Activated naive CD4-positive, alpha-beta T cell treated with anti-CD3 and anti-CD28 coated beads, Interleukin-2, amount 10 ng/mL, durations not matched to agents 7 days and 5 days (primary cell): ENCODE measurements around the gene RMRP.
A peak's percentile ranks its signal among the peaks of the same experiment; 100 is the strongest.
"Not testable (repeated sequence)": the region's sequence is repeated elsewhere in the genome, so short reads cannot be mapped to it uniquely, and the experiment has no call there.

Source experiments
- CTCF ChIA-PET: fragments of 350-600 bp; sonication (Branson Sonifier 250); formaldehyde crosslinking; loops from one replicate; lab custom pipeline; 2021; ENCODE audit warnings: antibody characterized with exemption; lab: Charles Lee
- DNase-seq: peaks from one replicate; pipeline ENCODE4 v3.0.0-alpha.2; 2020
- H3K27ac Mint-ChIP-seq: one replicate; pipeline ENCODE4 v1.8.0; 2021; ENCODE audit warnings: mild to moderate bottlenecking, moderate library complexity, mixed read lengths
- H3K27me3 Mint-ChIP-seq: one replicate; pipeline ENCODE4 v1.8.0; 2021; ENCODE audit warnings: mild to moderate bottlenecking, mixed read lengths
- H3K36me3 Mint-ChIP-seq: one replicate; pipeline ENCODE4 v1.8.0; 2021; ENCODE audit warnings: mixed read lengths
- H3K4me1 Mint-ChIP-seq: one replicate; pipeline ENCODE4 v1.8.0; 2021; ENCODE audit warnings: mixed read lengths
- H3K4me3 Mint-ChIP-seq: one replicate; pipeline ENCODE4 v1.8.0; 2021; ENCODE audit warnings: mild to moderate bottlenecking, moderate library complexity, mixed read lengths
- H3K9me3 Mint-ChIP-seq: one replicate; pipeline ENCODE4 v1.8.0; 2021; ENCODE audit warnings: mixed read lengths

Gene RMRP

DNA sequence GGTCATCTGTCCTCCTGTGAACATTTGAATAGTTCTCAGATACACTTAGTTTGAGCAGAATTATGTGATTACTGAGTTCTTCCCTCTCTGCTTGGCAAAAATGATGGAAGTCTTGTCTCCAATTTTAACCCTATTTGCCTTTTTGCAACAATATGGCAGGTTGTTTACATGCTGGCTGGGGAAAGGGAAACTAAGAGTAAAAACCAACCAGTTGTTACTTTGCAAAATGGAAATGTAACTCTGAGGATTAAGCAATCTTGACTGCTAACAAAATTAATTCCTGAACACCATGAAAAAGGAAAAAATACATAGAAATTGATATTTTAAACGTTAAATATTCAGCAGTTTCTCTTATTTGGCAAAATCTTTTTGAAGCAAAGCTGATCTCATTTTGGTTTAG lies 18.2 kb downstream of the RMRP start:
- H3K9me3 Mint-ChIP-seq, result peaks cover 6% of the 10 kb centered on the region
- peak overlapping the region; percentile 23 for H3K4me3 Mint-ChIP-seq
- H3K27ac Mint-ChIP-seq, result peak overlapping the region; percentile 88
- no peak for DNase-seq
- H3K4me1 Mint-ChIP-seq, result peaks cover 69% of the 10 kb centered on the region
- H3K36me3 Mint-ChIP-seq, result peaks cover 29% of the 10 kb centered on the region
- CTCF ChIA-PET, result interaction anchor here (1.2 to 2.8 kb wide), 5 partner anchors 11 to 57 kb away, joined by 3 to 18 read pairs (median 4); partner anchors contain the start of genes CCDC107, RMRP and SIT1
- H3K27me3 Mint-ChIP-seq, result no peaks in the 10 kb centered on the region

DNA sequence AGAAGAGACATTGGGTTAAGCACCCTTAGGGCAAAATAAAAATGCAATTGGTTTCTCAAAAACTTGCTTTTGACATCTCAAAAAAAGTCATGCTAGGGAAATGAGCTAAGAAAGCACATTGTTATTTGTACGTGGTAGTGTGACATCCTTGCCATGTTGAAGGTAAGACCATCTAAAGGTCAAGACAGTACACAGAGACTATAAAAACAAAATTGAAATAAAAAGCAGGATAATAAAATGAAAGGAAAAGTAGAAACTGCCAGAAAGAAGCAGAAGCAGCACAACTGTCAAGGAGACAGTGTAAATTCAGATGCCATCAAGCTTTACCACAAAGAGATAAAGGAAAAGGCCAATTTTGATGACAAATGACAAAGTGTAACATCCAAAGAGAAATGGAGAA lies 18.6 kb downstream of the RMRP start:
- Mint-ChIP-seq H3K4me3 (peak overlapping the region; percentile 23), H3K36me3 (peaks cover 25% of the 10 kb centered on the region), H3K27ac (peak overlapping the region; percentile 88), H3K4me1 (peaks cover 64% of the 10 kb centered on the region)
- H3K9me3 Mint-ChIP-seq, H3K27me3 Mint-ChIP-seq, DNase-seq: not testable (repeated sequence)
- CTCF ChIA-PET, result interaction anchor here (1.0 to 2.8 kb wide), 5 partner anchors 10 to 57 kb away, joined by 3 to 18 read pairs (median 4); partner anchors contain the start of gene SIT1

DNA sequence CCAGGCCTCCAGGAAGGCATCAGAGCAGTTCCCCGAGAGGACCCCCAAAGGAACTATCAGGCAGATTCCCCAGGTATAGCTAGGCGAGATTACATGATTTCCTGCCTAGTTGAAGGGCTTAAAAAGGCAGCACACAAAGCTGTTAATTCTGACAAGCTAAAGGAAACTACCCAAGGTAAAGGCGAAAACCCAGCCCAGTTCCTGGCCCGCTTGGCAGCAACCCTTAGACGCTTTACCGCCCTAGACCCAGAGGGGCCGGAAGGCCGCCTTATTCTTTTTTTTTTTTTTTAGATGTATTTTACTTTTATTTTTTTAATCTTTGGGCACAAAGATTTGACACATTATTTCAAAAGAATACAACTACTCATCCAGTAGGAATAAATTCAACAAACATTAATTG lies 19.1 kb downstream of the RMRP start:
- peak; percentile 59 for DNase-seq
- H3K9me3 Mint-ChIP-seq, H3K27me3 Mint-ChIP-seq, H3K4me3 Mint-ChIP-seq: not testable (repeated sequence)
- Mint-ChIP-seq H3K27ac (peak overlapping the region; percentile 88), H3K4me1 (peaks cover 64% of the 10 kb centered on the region), H3K36me3 (peaks cover 24% of the 10 kb centered on the region)
- CTCF ChIA-PET, result interaction anchor here (1.0 to 2.8 kb wide), 5 partner anchors 9 to 58 kb away, joined by 3 to 18 read pairs (median 4); partner anchors contain the start of gene SIT1

DNA sequence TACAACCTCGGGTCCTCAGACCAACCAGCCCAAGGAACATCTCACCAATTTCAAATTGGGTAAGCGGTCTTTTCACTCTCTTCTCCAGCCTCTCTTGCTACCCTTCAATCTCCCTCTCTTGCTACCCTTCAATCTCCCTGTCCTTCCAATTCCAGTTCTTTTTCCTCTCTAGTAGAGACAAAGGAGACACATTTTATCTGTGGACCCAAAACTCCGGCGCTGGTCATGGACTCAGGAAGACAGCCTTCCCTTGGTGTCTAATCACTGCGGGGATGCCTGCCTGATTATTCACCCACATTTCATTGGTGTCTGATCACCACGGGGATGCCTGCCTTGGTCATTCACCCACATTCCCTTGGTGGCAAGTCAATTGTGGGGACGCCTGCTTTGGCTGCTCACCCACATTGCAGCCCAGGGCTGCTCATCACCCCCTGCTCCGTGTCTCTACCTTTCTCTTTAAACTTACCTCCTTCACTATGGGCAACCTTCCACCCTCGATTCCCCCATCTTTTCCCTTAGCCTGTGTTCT lies 20.3 kb downstream of the RMRP start:
- H3K27ac Mint-ChIP-seq, DNase-seq, CTCF ChIA-PET, H3K4me3 Mint-ChIP-seq, H3K27me3 Mint-ChIP-seq, H3K9me3 Mint-ChIP-seq: not testable (repeated sequence)
- Mint-ChIP-seq H3K36me3 (peaks cover 18% of the 10 kb centered on the region), H3K4me1 (peaks cover 59% of the 10 kb centered on the region)

DNA sequence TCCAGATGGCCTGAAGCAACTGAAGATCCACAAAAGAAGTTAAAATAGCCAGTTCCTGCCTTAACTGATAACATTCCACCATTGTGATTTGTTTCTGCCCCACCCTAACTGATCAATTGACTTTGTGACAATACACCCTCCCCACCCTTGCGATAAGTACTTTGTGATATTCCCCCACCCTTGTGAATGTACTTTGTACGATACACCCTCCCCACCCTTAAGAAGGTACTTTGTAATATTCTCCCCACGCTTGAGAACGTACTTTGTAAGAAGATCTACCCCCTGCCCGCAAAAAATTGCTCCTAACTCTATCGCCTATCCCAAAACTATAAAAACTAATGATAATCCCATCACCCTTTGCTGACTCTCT lies 21.0 kb downstream of the RMRP start:
- H3K27me3 Mint-ChIP-seq, DNase-seq, H3K4me3 Mint-ChIP-seq, CTCF ChIA-PET, H3K9me3 Mint-ChIP-seq: not testable (repeated sequence)
- peaks cover 58% of the 10 kb centered on the region for H3K4me1 Mint-ChIP-seq
- peak overlapping the region; percentile 1 for H3K27ac Mint-ChIP-seq
- H3K36me3 Mint-ChIP-seq, result peaks cover 17% of the 10 kb centered on the region

DNA sequence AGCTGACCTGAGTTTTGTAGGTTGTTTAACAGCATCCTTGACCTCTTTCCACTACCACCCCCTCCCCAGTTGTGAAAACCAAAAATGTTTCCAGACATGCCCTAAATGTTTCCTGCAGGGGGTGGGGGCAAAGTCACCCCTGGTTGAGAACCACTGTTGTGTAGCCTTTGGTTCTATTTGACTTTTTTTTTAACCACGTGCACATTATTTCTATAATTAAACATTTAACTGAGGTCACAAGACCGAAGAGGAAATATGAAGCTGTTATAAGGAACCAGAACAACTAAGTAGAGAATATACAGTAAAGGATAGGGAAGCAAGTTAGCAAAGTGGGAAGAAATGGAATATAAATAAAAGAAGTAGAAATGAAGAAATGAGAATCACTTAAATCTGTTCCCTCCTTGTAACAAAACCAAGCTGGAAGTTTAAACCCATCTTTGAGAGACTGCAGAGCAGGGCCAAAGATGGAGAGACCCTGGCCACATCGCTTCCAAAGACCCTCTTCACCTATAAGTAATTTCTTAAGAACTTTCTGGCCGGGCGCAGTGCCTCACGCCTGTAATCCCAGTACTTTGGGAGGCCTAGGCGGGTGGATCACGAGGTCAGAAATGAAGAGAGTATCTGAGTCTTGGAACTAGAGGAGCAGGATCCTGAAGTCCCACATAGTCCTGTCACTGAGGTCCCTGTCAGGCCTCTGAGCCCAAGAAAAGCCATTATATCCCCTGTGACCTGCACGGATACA lies 21.5 kb downstream of the RMRP start:
- Mint-ChIP-seq H3K27me3 (no peaks in the 10 kb centered on the region), H3K27ac (no peak overlapping the region), H3K9me3 (peaks cover 4% of the 10 kb centered on the region), H3K36me3 (peaks cover 12% of the 10 kb centered on the region), H3K4me1 (peaks cover 53% of the 10 kb centered on the region), H3K4me3 (no peak overlapping the region)
- CTCF ChIA-PET, result interaction anchor here (1.0 to 1.8 kb wide), 3 partner anchors 20 to 60 kb away, joined by 3 to 5 read pairs (median 3); no protein-coding TSS in a partner anchor
- DNase-seq, result no peak

DNA sequence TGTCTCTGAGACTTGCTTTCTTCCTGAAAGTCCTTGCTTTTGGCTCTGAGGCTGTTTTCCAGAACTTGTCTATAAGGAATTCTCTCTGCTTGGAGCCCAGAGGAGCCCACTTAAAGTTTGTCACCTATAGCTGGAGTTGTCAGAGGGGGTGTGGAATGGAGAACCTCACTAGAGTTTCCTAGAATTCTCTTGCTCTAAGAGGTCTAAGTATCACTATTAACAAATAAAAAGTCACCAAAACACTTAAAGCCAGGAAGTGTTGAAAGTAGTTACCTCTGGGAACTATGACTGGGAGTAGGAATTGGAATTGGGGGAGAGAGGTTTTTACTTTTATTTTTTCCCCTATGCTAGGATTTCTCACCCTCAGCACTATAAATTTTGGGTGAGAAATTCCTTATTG lies 22.1 kb downstream of the RMRP start:
- H3K4me3 Mint-ChIP-seq, result no peak overlapping the region
- CTCF ChIA-PET, result interaction anchor here (0.9 to 1.8 kb wide), 4 partner anchors 11 to 60 kb away, joined by 3 to 5 read pairs (median 4); no protein-coding TSS in a partner anchor

DNA sequence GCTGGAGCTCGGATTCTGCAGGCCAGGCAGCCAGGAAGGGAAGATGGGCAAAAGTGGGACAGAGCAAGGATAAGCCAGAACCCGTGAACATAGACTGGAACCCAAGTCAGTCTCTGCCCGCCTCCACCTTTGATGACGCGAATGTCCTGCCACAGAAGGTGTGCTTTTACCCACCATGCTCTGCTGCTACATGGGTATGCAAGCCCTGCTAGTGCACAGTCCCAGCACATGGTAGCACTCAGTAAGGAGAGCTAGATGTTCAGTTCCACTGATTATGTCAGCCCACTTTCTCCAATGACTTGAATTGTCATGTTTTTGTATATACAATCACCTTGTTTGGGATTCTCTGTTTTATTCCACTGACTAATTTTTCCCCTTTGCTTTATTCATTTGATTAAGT lies 28.2 kb downstream of the RMRP start:
- no peak overlapping the region for H3K4me3 Mint-ChIP-seq
- H3K9me3 Mint-ChIP-seq, result no peaks in the 10 kb centered on the region
- no peak overlapping the region for H3K27ac Mint-ChIP-seq
- H3K27me3 Mint-ChIP-seq, result peaks cover 4% of the 10 kb centered on the region
- H3K4me1 Mint-ChIP-seq, result no peaks in the 10 kb centered on the region
- CTCF ChIA-PET, result interaction anchor here (0.9 to 3.3 kb wide), 6 partner anchors 9 to 67 kb away, joined by 3 to 12 read pairs (median 5); no protein-coding TSS in a partner anchor
- no peaks in the 10 kb centered on the region for H3K36me3 Mint-ChIP-seq
- no peak for DNase-seq

More for the DNA sequence above, 22.1 kb downstream of the RMRP start:
- Mint-ChIP-seq H3K27me3 (no peaks in the 10 kb centered on the region), H3K4me1 (peaks cover 48% of the 10 kb centered on the region), H3K27ac (no peak overlapping the region), H3K36me3 (peaks cover 7% of the 10 kb centered on the region), H3K9me3 (peaks cover 4% of the 10 kb centered on the region)
- DNase-seq, result no peak

DNA sequence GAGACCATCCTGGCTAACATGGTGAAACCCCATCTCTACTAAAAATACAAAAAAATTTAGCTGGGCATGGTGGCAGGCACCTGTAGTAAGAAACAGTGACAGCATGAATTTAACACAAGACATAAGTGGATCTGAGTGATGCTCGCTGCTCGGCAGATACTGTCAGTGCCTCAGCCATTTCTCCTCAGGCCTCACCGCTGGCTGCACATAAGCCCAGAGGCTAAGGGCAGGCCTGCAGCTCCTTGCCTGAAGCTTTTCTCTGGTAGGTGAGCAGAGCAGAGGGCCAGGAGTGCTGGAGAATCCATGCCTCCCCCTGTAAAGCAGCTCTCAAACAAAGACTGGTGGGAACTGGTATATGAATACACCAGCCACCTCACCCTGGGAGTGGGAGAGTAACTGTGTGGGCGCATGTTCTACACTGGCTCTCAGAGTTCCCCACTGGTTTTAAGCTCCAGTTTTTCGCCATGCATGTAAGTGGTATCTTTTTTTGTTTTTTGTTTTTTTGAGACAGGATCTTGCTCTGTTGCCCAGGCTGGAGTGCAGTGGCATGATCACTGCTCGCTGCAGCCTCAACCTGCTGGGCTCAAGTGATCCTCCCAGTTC lies 29.3 kb downstream of the RMRP start:
- no peaks in the 10 kb centered on the region for H3K36me3 Mint-ChIP-seq
- no peaks in the 10 kb centered on the region for H3K4me1 Mint-ChIP-seq
- CTCF ChIA-PET, result interaction anchor here (0.6 to 3.3 kb wide), 8 partner anchors 12 to 68 kb away, joined by 3 to 12 read pairs (median 4); no protein-coding TSS in a partner anchor
- H3K4me3 Mint-ChIP-seq, result no peak overlapping the region
- H3K9me3 Mint-ChIP-seq, result no peaks in the 10 kb centered on the region
- H3K27ac Mint-ChIP-seq, result no peak overlapping the region
- no peak for DNase-seq
- peaks cover 4% of the 10 kb centered on the region for H3K27me3 Mint-ChIP-seq

DNA sequence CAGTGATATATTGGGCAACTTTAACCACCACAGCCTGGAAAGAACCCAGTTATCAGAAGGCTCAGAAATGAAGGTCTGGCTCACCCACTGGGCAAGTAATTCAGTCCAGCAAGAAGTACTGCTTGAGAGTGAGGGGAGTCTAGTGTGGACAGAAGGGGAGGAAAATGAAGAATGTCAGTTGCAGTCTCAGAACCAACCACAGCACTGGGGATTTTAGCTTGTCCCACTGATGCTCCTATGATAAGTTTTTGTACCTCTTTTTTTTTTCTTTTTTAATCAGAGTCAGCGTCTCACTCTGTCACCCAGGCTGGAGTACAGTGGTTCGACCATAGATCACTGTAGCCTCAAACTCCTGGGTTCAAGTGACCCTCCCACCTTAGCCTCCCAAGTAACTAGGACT lies 30.2 kb downstream of the RMRP start:
- CTCF ChIA-PET, result interaction anchor here (0.8 kb wide), 1 partner anchor 11 kb away, joined by 3 read pairs; no protein-coding TSS in a partner anchor
- Mint-ChIP-seq H3K4me3 (no peak overlapping the region), H3K4me1 (no peaks in the 10 kb centered on the region), H3K27ac (no peak overlapping the region), H3K27me3 (peaks cover 4% of the 10 kb centered on the region), H3K9me3 (no peaks in the 10 kb centered on the region), H3K36me3 (no peaks in the 10 kb centered on the region)
- no peak for DNase-seq

DNA sequence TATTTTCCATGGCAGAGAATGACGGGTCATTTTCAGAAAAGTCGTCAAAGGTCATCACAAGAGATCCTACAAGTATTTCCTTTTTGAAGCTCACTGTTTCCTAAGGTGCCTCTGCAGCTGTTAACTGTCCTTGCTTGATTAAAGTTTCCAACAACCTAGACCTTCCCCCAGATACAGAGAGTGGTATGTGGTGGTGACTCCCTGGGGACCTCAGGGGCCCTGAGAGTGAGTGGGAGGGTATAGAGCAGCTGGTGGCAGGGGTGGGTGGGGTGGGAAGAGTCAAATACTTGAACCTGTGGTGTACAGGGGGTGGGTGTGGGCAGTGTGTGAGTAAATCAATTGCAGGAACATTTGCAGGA lies 38.0 kb downstream of the RMRP start:
- Mint-ChIP-seq H3K36me3 (no peaks in the 10 kb centered on the region), H3K27ac (peak overlapping the region; percentile 77), H3K27me3 (peaks cover 12% of the 10 kb centered on the region), H3K4me1 (peaks cover 49% of the 10 kb centered on the region), H3K4me3 (no peak overlapping the region), H3K9me3 (no peaks in the 10 kb centered on the region)
- no peak for DNase-seq
- CTCF ChIA-PET, result interaction anchor here (0.6 to 7.0 kb wide), 8 partner anchors 9 to 135 kb away, joined by 3 to 81 read pairs (median 4); partner anchors contain the start of genes MSMP and SIT1

DNA sequence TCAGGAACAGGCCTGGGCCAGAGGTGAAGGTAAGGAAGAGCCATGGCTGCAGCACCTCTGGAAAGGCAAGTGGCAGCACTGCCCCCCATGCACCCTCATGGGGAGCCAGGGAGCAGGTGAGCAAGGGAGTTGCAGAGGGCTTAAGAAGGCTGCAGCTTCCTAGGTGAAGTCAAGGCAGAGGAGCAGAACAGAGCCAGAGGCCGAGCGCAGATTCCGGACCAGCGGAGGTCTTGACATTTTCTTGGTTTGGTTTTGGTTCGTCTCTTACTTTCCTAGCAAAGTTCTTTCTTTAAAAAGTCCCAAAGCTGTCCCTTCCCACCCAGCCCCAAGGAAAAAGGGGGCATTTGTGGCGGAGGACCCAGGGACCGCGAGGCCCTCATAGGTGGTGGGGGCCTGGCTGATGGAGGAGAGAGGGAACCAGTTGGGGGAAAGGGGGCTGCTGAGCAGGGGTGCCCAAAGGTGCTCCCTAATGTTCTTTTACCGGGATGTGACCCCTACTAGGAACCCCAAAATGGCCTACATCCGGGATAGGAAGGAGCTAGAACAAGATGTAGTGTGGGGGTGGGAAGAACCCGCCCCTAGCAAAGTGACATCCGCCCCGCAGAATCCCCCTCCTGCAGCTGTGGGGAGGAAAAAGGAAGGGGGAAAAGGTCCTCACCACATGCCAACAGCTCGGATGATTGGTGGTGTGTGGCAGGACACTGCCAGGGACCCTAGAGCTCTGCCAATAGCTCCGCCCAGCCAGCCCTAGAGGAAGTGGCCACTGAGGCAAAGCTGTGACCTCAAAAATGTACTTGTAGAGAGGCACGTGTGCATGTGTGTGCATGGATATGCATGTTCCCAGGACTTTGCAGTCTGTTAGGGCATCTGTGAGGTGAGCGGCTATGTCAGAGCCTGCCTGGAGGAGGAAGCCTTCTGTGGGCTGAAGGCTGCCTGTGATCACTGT lies 38.7 kb downstream of the RMRP start:
- H3K4me3 Mint-ChIP-seq, result peak overlapping the region; percentile 33
- H3K36me3 Mint-ChIP-seq, result no peaks in the 10 kb centered on the region
- CTCF ChIA-PET, result interaction anchor here (0.6 to 7.0 kb wide), 9 partner anchors 8 to 135 kb away, joined by 3 to 81 read pairs (median 4); partner anchors contain the start of genes MSMP and SIT1
- peak overlapping the region; percentile 77 for H3K27ac Mint-ChIP-seq
- H3K9me3 Mint-ChIP-seq, result no peaks in the 10 kb centered on the region
- peak; percentile 61 for DNase-seq
- peaks cover 17% of the 10 kb centered on the region for H3K27me3 Mint-ChIP-seq
- peaks cover 49% of the 10 kb centered on the region for H3K4me1 Mint-ChIP-seq

DNA sequence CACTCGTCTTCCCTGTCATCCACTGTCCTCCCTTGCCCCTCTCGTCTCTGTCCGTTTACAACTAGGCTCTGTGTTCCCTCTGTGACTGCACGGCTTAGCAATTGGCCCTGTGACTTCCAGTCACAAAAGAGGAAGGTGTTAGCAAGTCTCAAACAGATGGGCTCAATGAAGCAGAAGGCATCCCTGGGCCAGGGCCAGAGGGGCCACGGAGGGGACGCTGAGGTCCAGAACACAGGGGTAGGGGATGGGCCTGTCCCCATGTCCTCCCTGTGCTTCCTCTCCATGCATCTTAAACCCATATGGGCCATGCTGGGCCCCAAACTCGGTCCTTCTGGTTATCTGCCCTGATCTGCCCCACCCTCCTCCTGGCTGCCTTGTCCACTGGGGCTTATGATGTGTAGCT lies 39.5 kb downstream of the RMRP start, which contains the start of gene CD72:
TSS of gene CD72 (minus strand) at position 89 of the 403 bp plus-strand sequence. CDS start 110 bp downstream, outside the sequence.
- H3K4me3 Mint-ChIP-seq, result peak within 1 kb of the TSS; percentile 80
- H3K9me3 Mint-ChIP-seq, result no peaks in the 10 kb centered on the region
- H3K36me3 Mint-ChIP-seq, result no peaks in the 10 kb centered on the region
- CTCF ChIA-PET, result interaction anchor here (0.7 to 7.0 kb wide), 5 partner anchors 29 to 110 kb away, joined by 3 to 81 read pairs (median 11); partner anchors contain the start of genes CCDC107, RMRP and SIT1
- peaks cover 49% of the 10 kb centered on the region for H3K4me1 Mint-ChIP-seq
- DNase-seq, result no peak
- peak within 1 kb of the TSS; percentile 79 for H3K27ac Mint-ChIP-seq
- peaks cover 25% of the 10 kb centered on the region for H3K27me3 Mint-ChIP-seq
